ENCODE data around the gene TMEM128.

The TMEM128 gene

GRCh38 chr4:4271912-4272311, 23.9 kb upstream of the TMEM128 start:
- Histone ChIP-seq H3K36me3 (replicated peaks) (peaks cover 22% of the 10 kb centered on the region), H3K27me3 (replicated peaks) (no peaks in the 10 kb centered on the region), H3K27ac (no peak overlapping the region), H3K4me3 (ENCODE audit: low read depth, low read length) (no peak overlapping the region)
- peak; percentile 9 for DNase-seq
- in situ Hi-C loops (cut with HindIII; ENCODE audit: low pct_ligation_motif_present, low sequenced_read_pairs) = no loop called here
- TF ChIP-seq CTCF (IDR thresholded peaks at IDR 0.05; ENCODE audit: low read depth, low read length, missing control alignments) = peak; percentile 4

GRCh38 chr4:4270529-4270928, 22.5 kb upstream of the TMEM128 start:
- Histone ChIP-seq H3K27me3 (replicated peaks) (no peaks in the 10 kb centered on the region), H3K36me3 (replicated peaks) (peaks cover 17% of the 10 kb centered on the region), H3K27ac (peak overlapping the region; percentile 76), H3K4me3 (ENCODE audit: low read depth, low read length) (no peak overlapping the region)
- TF ChIP-seq CTCF (IDR thresholded peaks at IDR 0.05; ENCODE audit: low read depth, low read length, missing control alignments) = no peak
- DNase-seq = peak; percentile 14
- in situ Hi-C loops (cut with HindIII; ENCODE audit: low pct_ligation_motif_present, low sequenced_read_pairs) = no loop called here

DNA sequence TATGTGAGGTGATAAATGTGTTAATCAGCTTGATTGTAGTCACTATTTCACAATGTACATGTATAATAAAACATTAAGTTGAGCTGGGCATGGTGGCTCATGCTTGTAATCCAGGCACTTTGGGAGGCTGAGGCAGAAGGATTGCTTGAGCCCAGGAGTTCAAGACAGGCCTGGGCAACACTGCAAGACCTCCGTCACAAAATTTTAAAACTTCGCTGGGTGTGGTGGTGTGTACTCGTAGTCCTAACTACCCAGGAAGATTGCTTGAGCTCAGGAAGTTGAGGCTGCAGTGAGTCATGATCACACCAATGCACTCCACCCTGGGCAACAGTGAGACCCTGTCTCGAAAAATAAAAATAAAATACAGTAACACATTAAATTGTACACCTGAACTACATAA, 21.8 kb upstream of the TMEM128 start:
- peaks cover 14% of the 10 kb centered on the region for H3K36me3 ChIP-seq (replicated peaks)

GRCh38 chr4:4269331-4269731, 21.3 kb upstream of the TMEM128 start:
- Histone ChIP-seq H3K27ac (peak overlapping the region; percentile 76), H3K4me3 (ENCODE audit: low read depth, low read length) (no peak overlapping the region), H3K27me3 (replicated peaks) (no peaks in the 10 kb centered on the region), H3K36me3 (replicated peaks) (peaks cover 13% of the 10 kb centered on the region)
- DNase-seq = no peak
- in situ Hi-C loops (cut with HindIII; ENCODE audit: low pct_ligation_motif_present, low sequenced_read_pairs) = no loop called here
- no peak for TF ChIP-seq CTCF (IDR thresholded peaks at IDR 0.05; ENCODE audit: low read depth, low read length, missing control alignments)

More for the DNA sequence above, 21.8 kb upstream of the TMEM128 start:
- Histone ChIP-seq H3K27me3 (replicated peaks) (no peaks in the 10 kb centered on the region), H3K4me3 (ENCODE audit: low read depth, low read length) (no peak overlapping the region), H3K27ac (peak overlapping the region; percentile 76)
- TF ChIP-seq CTCF (IDR thresholded peaks at IDR 0.05; ENCODE audit: low read depth, low read length, missing control alignments) = no peak
- peak; percentile 77 for DNase-seq
- in situ Hi-C loops (cut with HindIII; ENCODE audit: low pct_ligation_motif_present, low sequenced_read_pairs) = no loop called here

DNA sequence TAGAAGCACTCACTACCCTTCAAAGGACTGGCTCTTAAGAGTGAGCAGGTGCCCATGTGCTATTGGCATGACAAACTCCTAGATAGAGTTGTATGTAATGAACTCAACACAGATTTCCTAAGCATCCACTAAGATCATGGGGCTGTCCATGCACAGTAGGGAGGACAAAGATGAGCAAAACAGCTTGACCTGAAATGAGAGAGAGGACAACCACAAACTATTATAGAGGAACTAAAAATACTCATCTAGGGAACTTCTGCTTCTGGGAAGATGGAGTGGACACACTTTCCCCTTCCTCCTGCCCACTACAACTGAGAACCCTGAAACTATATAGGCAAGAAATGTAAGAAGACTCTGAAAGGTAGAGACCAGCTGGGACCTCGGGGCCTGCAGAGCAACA, 20.8 kb upstream of the TMEM128 start:
- H3K36me3 ChIP-seq (replicated peaks) = peaks cover 13% of the 10 kb centered on the region
- no peak for TF ChIP-seq CTCF (IDR thresholded peaks at IDR 0.05; ENCODE audit: low read depth, low read length, missing control alignments)
- no peak overlapping the region for H3K4me3 ChIP-seq (ENCODE audit: low read depth, low read length)
- DNase-seq = no peak
- H3K27ac ChIP-seq = no peak overlapping the region
- in situ Hi-C loops (cut with HindIII; ENCODE audit: low pct_ligation_motif_present, low sequenced_read_pairs) = no loop called here
- H3K27me3 ChIP-seq (replicated peaks) = no peaks in the 10 kb centered on the region

DNA sequence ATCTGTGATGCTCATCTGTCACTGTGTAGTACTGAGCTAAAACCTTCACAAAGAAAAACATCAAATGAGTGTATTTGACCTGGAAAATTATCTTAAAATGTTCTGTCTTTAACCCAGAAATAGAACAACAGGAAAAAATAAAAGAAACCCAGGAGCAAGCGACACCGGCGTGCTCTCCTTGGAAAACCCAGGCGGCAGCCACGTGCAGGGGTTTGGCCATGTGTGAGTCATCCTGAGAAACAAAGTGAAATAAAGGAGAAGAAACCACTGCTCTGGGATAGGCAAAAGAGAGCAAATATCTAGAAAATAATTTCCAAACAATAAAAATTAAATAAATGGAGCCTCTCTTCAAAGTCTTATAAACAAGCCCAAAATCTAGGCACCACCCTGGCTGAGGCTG, 20.0 kb upstream of the TMEM128 start:
- peaks cover 8% of the 10 kb centered on the region for H3K36me3 ChIP-seq (replicated peaks)
- no peak for TF ChIP-seq CTCF (IDR thresholded peaks at IDR 0.05; ENCODE audit: low read depth, low read length, missing control alignments)
- H3K27me3 ChIP-seq (replicated peaks) = no peaks in the 10 kb centered on the region
- in situ Hi-C loops (cut with HindIII; ENCODE audit: low pct_ligation_motif_present, low sequenced_read_pairs) = no loop called here
- H3K4me3 ChIP-seq (ENCODE audit: low read depth, low read length) = no peak overlapping the region
- peak; percentile 12 for DNase-seq
- no peak overlapping the region for H3K27ac ChIP-seq

Data from brain microvascular endothelial cell (primary cell).